PFSK-1 (cell line): ENCODE measurements around the gene SCUBE3.

Source experiments
- FOXP2 ChIP-seq: optimal IDR thresholded peaks from 2 replicates; pipeline ENCODE3; 2011; ENCODE audit warnings: borderline replicate concordance, control low read depth, inconsistent platforms; ENCODE audit not compliant: insufficient read depth; ENCODE audit errors: extremely low read length, extremely low read depth
- POLR2AphosphoS5 ChIP-seq: IDR thresholded peaks from 2 replicates; pipeline ENCODE4 v1.6.1; 2012; ENCODE audit warnings: low read depth, mild to moderate bottlenecking, control low read depth, low read length, moderate library complexity
- SIN3A ChIP-seq: IDR thresholded peaks from 2 replicates; pipeline ENCODE4 v1.6.1; 2012; ENCODE audit warnings: mild to moderate bottlenecking, low read length, moderate library complexity, borderline replicate concordance; ENCODE audit not compliant: insufficient read depth
- TAF1 ChIP-seq: IDR thresholded peaks from 2 replicates; pipeline ENCODE4 v1.6.1; 2012; ENCODE audit warnings: low read length, control low read depth, borderline replicate concordance; ENCODE audit not compliant: insufficient read depth
- TF ChIP-seq, protein P1 (sequence below), 2 experiments: IDR thresholded peaks; 2 replicates each; pipeline versions ENCODE4 v1.6.1 to v1.8.0; 2011 to 2012; ENCODE audit warnings: low read depth in 2 of 2, low read length in 2 of 2, control low read depth in 1 of 2, inconsistent platforms in 1 of 2, mild to moderate bottlenecking in 1 of 2, moderate library complexity in 1 of 2; ENCODE audit not compliant: insufficient read depth in 1 of 2

The SCUBE3 gene

DNA sequence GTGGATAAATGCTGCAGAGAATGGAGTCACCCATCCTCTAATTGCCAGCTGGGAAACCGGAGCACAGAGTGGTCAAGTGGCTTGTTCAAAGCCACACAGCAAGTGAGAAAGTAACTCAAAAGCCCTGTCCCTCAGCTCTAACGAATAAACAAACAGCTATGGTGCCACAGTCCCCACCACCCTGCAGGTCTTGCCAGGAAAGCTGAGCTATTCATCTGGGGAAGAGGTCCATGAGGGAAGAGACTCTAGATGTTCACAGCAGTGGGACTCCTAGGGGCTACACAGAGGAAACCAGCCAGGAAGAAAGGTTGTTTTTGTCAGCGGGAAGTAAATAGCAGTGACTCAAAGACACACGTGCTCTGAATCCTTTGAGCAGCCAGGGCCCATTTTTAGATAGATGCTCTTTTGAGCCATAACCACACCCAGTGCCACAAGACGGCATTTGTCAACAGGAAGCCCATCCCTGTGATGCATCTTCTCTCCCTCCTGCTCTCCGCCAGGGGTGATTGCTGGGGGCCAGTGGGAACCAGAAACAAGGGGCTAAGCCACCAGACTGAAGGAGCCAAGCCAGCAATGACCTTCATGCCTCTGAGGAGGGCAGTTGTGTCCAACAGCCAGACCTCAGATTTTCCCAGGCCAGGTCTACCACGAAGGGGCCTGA is 40.2 kb upstream of the SCUBE3 start:
- TF ChIP-seq TAF1 (no peak), SIN3A (0 out of 2 replicates have a peak, but pooled peaks have one; percentile 31), FOXP2 (no peak), POLR2AphosphoS5 (no peak)
- TF ChIP-seq, protein P1, sequence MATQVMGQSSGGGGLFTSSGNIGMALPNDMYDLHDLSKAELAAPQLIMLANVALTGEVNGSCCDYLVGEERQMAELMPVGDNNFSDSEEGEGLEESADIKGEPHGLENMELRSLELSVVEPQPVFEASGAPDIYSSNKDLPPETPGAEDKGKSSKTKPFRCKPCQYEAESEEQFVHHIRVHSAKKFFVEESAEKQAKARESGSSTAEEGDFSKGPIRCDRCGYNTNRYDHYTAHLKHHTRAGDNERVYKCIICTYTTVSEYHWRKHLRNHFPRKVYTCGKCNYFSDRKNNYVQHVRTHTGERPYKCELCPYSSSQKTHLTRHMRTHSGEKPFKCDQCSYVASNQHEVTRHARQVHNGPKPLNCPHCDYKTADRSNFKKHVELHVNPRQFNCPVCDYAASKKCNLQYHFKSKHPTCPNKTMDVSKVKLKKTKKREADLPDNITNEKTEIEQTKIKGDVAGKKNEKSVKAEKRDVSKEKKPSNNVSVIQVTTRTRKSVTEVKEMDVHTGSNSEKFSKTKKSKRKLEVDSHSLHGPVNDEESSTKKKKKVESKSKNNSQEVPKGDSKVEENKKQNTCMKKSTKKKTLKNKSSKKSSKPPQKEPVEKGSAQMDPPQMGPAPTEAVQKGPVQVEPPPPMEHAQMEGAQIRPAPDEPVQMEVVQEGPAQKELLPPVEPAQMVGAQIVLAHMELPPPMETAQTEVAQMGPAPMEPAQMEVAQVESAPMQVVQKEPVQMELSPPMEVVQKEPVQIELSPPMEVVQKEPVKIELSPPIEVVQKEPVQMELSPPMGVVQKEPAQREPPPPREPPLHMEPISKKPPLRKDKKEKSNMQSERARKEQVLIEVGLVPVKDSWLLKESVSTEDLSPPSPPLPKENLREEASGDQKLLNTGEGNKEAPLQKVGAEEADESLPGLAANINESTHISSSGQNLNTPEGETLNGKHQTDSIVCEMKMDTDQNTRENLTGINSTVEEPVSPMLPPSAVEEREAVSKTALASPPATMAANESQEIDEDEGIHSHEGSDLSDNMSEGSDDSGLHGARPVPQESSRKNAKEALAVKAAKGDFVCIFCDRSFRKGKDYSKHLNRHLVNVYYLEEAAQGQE (IDR thresholded peaks at IDR 0.05; ENCODE audit: insufficient read depth in 1 of 2, low read depth in 2 of 2, low read length in 2 of 2), result no peak

DNA sequence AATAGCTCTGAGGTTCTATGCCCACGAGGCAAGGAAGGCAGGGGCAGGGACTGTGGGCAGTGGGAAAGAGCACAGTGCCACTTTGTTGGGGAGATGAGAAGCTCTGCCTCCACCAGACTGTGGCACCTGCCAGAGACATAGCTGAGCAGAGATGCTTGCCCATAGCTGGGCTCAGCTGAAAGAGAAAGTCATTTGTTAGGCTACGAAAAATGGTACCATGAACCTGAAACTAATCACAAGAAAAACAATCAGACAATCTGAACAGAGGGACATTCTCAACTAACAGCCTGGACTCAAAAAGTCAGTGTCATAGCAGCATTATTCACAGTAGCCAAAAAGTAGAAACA is 39.7 kb upstream of the SCUBE3 start:
- TF ChIP-seq, protein P1 (IDR thresholded peaks at IDR 0.05; ENCODE audit: insufficient read depth in 1 of 2, low read depth in 2 of 2, low read length in 2 of 2), result no peak
- TF ChIP-seq POLR2AphosphoS5 (no peak), SIN3A (no peak), FOXP2 (no peak), TAF1 (no peak)

DNA sequence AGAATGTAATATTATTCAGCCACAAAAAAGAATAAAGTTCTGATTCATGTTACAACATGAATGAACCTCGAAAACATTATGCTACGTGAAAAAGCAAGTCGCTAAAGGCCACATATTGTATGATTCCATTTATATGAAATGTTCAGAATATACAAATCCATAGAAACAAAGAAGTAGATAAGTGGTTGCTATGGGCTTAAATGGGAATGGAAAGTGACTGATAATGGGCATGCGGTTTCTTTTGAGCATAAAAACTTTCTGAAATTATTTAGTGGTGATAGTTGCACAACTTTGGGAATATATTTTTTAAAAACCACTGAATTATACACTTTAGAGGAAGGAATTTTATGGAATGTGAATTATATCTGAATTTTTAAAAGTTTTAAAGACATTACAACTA is 39.3 kb upstream of the SCUBE3 start:
- TF ChIP-seq TAF1 (no peak), POLR2AphosphoS5 (no peak), FOXP2 (no peak), SIN3A (no peak)
- TF ChIP-seq, protein P1 (IDR thresholded peaks at IDR 0.05; ENCODE audit: insufficient read depth in 1 of 2, low read depth in 2 of 2, low read length in 2 of 2), result no peak

DNA sequence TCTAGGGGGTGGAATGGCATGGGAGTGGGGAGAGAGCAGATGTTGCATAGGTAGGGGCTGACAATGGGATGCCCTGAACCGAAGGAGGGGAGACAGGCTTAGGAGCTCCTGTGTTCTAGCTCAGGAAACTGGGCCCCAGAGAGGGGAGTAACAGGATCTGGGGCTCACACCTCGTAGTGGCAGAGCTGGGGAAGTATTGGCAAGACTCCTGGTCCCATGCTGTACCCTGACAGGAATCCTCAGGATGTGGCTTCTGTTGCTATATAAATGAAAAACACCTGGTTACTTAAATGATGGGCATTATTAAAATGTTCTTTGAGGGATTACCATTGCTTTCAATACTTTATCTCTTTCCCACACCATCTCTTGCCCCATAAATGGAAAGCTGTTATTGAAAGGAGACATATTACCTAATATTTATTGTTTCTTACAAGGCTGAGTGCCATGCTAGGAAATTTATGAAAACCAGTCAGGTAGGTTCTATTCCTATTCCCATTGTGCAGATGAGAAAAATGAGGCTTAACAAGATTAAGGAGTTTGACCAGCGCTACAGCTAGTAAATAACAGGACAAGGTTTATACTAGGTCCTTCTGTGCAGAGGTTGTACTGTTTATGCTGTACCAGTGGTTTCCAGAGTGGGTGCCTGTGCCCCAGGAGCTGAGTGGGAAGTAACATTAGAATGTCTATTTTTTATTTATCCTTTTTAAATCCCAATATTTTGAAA is 37.3 kb upstream of the SCUBE3 start:
- TF ChIP-seq SIN3A (no peak), TAF1 (no peak), POLR2AphosphoS5 (no peak), FOXP2 (no peak)
- TF ChIP-seq, protein P1 (IDR thresholded peaks at IDR 0.05; ENCODE audit: insufficient read depth in 1 of 2, low read depth in 2 of 2, low read length in 2 of 2), result no peak
